ENCODE data around the gene RBM20.
"Not testable (repeated sequence)": the region's sequence is repeated elsewhere in the genome, so short reads cannot be mapped to it uniquely, and the experiment has no call there.

GRCh38 chr10:110666259-110666658 is 22.1 kb downstream of the RBM20 start:
- TF ChIP-seq CTCF, EZH2phosphoT487, EZH2 (IDR thresholded peaks at IDR 0.05): not testable (repeated sequence)

Measured in neural progenitor cell (in vitro differentiated cells).